Esophagus muscularis mucosa (tissue), 4 donors: ENCODE measurements around the gene GNLY. TPM values are rescaled to one million over a fixed set of nuclear protein-coding genes. Genes with fewer than 3 reads are reported as not detected.

Experiments used
- DNase-seq: peaks from one replicate; pipeline ENCODE4 v3.0.0-alpha.2; 2017; ENCODE audit errors: extremely low spot score
- H3K27ac ChIP-seq, 4 donors: fragments of 200-600 bp; sonication (generic); replicated peaks in 1 of 4; 1 replicate in 3 of 4; 2 replicates in 1 of 4; pipeline ENCODE4 v1.5.1; 2016 to 2019; ENCODE audit warnings: mild to moderate bottlenecking in 1 of 4
- H3K27me3 ChIP-seq, 4 donors: fragments of 200-600 bp; sonication (generic); one replicate each; pipeline versions ENCODE4 v1.5.1 to v1.6.0; 2016 to 2019
- H3K36me3 ChIP-seq, 4 donors: fragments of 200-600 bp; sonication (generic); one replicate each; pipeline ENCODE4 v1.5.1; 2016 to 2019
- H3K4me1 ChIP-seq, 4 donors: fragments of 200-600 bp; sonication (generic); one replicate each; pipeline ENCODE4 v1.5.1; 2016 to 2019
- H3K4me3 ChIP-seq, 4 donors: fragments of 200-600 bp; sonication (generic); 1 replicate in 2 of 4; 2 replicates in 2 of 4; pipeline ENCODE4 v1.5.1; 2016 to 2019; ENCODE audit warnings: mild to moderate bottlenecking in 4 of 4, moderate library complexity in 1 of 4
- H3K9me3 ChIP-seq, 4 donors: fragments of 200-600 bp; sonication (generic); 1 replicate in 3 of 4; 2 replicates in 1 of 4; pipeline ENCODE4 v1.5.1; 2016 to 2019
- CTCF ChIP-seq, 3 experiments: fragments of 200-600 bp in 2 of 3; fragments of 450-650 bp in 1 of 3; sonication (generic) in 2 of 3; IDR thresholded peaks; one replicate each; pipeline ENCODE4 v1.5.1; 2017 to 2019; ENCODE audit warnings: antibody characterized with exemption in 3 of 3, mild to moderate bottlenecking in 2 of 3, moderate library complexity in 1 of 3
- EP300 ChIP-seq: sonication (generic); formaldehyde crosslinking; IDR thresholded peaks from one replicate; pipeline ENCODE4 v1.6.1; 2017; ENCODE audit warnings: antibody characterized with exemption
- POLR2A ChIP-seq: fragments of 450-650 bp; IDR thresholded peaks from one replicate; pipeline ENCODE4 v1.6.1; 2017; ENCODE audit warnings: antibody characterized with exemption, moderate library complexity, mild to moderate bottlenecking, low read depth
- POLR2AphosphoS5 ChIP-seq, 2 donors: sonication (generic); formaldehyde crosslinking; IDR thresholded peaks; one replicate each; pipeline ENCODE4 v1.6.1; 2017; ENCODE audit warnings: antibody characterized with exemption in 2 of 2
- WGBS: methylation state at CpG from one replicate; pipeline ENCODE4 v1.1.5; 2018; 5-methylcytosine and 5-hydroxymethylcytosine counted together
- intact Hi-C: fragments of 100-400 bp; cut with DNase I; formaldehyde crosslinking; loops from one replicate; pipeline ENCODE4 v1.15.1; 2023
- total RNA-seq, 4 donors: library from RNA; depleted of rRNA; stranded (reverse); fragments of >200 nt; gene quantifications; one replicate each; pipeline versions ENCODE4 v1.1.0 to v1.2.1, GENCODE V29; 2016

GNLY gene
- total RNA-seq, 4 donors from 2014 or later = 0.84 to 3.5 (median 2.0) TPM

- H3K27me3 ChIP-seq = no peaks in the 10 kb centered on the region
- no peak overlapping the region for H3K27ac ChIP-seq
- H3K4me3 ChIP-seq = no peak overlapping the region
- no peak for DNase-seq
- 92% methylated on average over 6 of the region's 11 CpGs for WGBS
- H3K9me3 ChIP-seq = no peaks in the 10 kb centered on the region
- intact Hi-C loops = no loop called here
- TF ChIP-seq EP300 = no peak
- no peak for TF ChIP-seq POLR2A
- TF ChIP-seq POLR2AphosphoS5 (IDR thresholded peaks at IDR 0.05) = no peak
- TF ChIP-seq CTCF (IDR thresholded peaks at IDR 0.05) = no peak
- H3K36me3 ChIP-seq = no peaks in the 10 kb centered on the region
- peaks cover 21 to 31% (median 26%) of the 10 kb centered on the region in 4 donors for H3K4me1 ChIP-seq
Observed at GRCh38 chr2:85665264-85665937, 28.8 kb upstream of the GNLY start.

GRCh38 chr2:85666016-85666415 is 28.1 kb upstream of the GNLY start:
- Histone ChIP-seq H3K27ac (no peak overlapping the region), H3K36me3 (no peaks in the 10 kb centered on the region), H3K4me1 (peaks cover 19 to 28% (median 23%) of the 10 kb centered on the region in 4 donors), H3K9me3 (no peaks in the 10 kb centered on the region), H3K4me3 (no peak overlapping the region), H3K27me3 (no peaks in the 10 kb centered on the region)
- no peak for DNase-seq
- WGBS = 94% methylated on average over 6 of the region's 6 CpGs
- intact Hi-C loops = no loop called here
- TF ChIP-seq EP300 = no peak
- TF ChIP-seq POLR2AphosphoS5 (IDR thresholded peaks at IDR 0.05) = no peak
- no peak for TF ChIP-seq POLR2A
- TF ChIP-seq CTCF (IDR thresholded peaks at IDR 0.05) = no peak

- TF ChIP-seq POLR2A (no peak), CTCF (IDR thresholded peaks at IDR 0.05) (no peak), POLR2AphosphoS5 (IDR thresholded peaks at IDR 0.05) (no peak), EP300 (no peak)
- 75% methylated on average over 7 of the region's 11 CpGs for WGBS
- no peak for DNase-seq
Observed at GRCh38 chr2:85666435-85667316, 27.5 kb upstream of the GNLY start.

GRCh38 chr2:85667561-85668008 is 26.6 kb upstream of the GNLY start:
- H3K4me3 ChIP-seq = no peak overlapping the region
- H3K36me3 ChIP-seq = no peaks in the 10 kb centered on the region

More at GRCh38 chr2:85666435-85667316, 27.5 kb upstream of the GNLY start:
- Histone ChIP-seq H3K27me3 (no peaks in the 10 kb centered on the region), H3K9me3 (no peaks in the 10 kb centered on the region), H3K36me3 (no peaks in the 10 kb centered on the region), H3K27ac (no peak overlapping the region), H3K4me3 (no peak overlapping the region), H3K4me1 (peaks cover 13 to 21% (median 16%) of the 10 kb centered on the region in 4 donors)
- intact Hi-C loops = no loop called here

More at GRCh38 chr2:85667561-85668008, 26.6 kb upstream of the GNLY start:
- TF ChIP-seq POLR2AphosphoS5 (IDR thresholded peaks at IDR 0.05) = no peak
- TF ChIP-seq EP300 = no peak
- H3K27me3 ChIP-seq = no peaks in the 10 kb centered on the region
- no peak overlapping the region for H3K27ac ChIP-seq
- DNase-seq = no peak
- WGBS = 86% methylated on average over 3 of the region's 3 CpGs
- peaks cover 5 to 12% (median 8%) of the 10 kb centered on the region in 4 donors for H3K4me1 ChIP-seq
- intact Hi-C loops = no loop called here
- no peaks in the 10 kb centered on the region for H3K9me3 ChIP-seq
